BLaER1 (cell line): ENCODE data around the gene CRHR1.

Experiments
- H3K27ac ChIP-seq: shearing (Covaris generic); formaldehyde crosslinking; 2 replicates; pipeline ENCODE4 v1.8.1; 2022
- H3K27me3 ChIP-seq: shearing (Covaris generic); formaldehyde crosslinking; 2 replicates; pipeline ENCODE4 v1.8.1; 2022
- H3K36me3 ChIP-seq: shearing (Covaris generic); formaldehyde crosslinking; 2 replicates; pipeline ENCODE4 v1.8.1; 2022
- H3K4me1 ChIP-seq: shearing (Covaris generic); formaldehyde crosslinking; 2 replicates; pipeline ENCODE4 v1.8.1; 2022
- H3K4me2 ChIP-seq: shearing (Covaris generic); formaldehyde crosslinking; 2 replicates; pipeline ENCODE4 v1.8.1; 2022
- H3K4me3 ChIP-seq: shearing (Covaris generic); formaldehyde crosslinking; 2 replicates; pipeline ENCODE4 v1.8.1; 2022
- H3K9ac ChIP-seq: shearing (Covaris generic); formaldehyde crosslinking; 2 replicates; pipeline ENCODE4 v1.8.1; 2022
- H3K9me3 ChIP-seq: shearing (Covaris generic); formaldehyde crosslinking; 2 replicates; pipeline ENCODE4 v1.8.1; 2022
- H4K20me1 ChIP-seq: shearing (Covaris generic); formaldehyde crosslinking; 2 replicates; pipeline ENCODE4 v1.8.1; 2022
- Cebpa-rat ChIP-seq: shearing (Covaris generic); IDR thresholded peaks from 2 replicates; pipeline ENCODE4 v1.8.1; 2022

Gene CRHR1

GRCh38 chr17:45848405-45848804 is 64.3 kb downstream of the CRHR1 start:
- no peaks in the 10 kb centered on the region for H4K20me1 ChIP-seq

GRCh38 chr17:45848868-45849535 is 64.9 kb downstream of the CRHR1 start:
- no peak for TF ChIP-seq Cebpa-rat
- H3K4me2 ChIP-seq = no peak overlapping the region
- H3K4me3 ChIP-seq = no peak overlapping the region
- no peak overlapping the region for H3K27ac ChIP-seq
- H3K27me3 ChIP-seq = peaks cover 11% of the 10 kb centered on the region; the same call in 1 of the 2 replicates
- no peaks in the 10 kb centered on the region for H3K36me3 ChIP-seq
- H4K20me1 ChIP-seq = no peaks in the 10 kb centered on the region
- no peak overlapping the region for H3K9ac ChIP-seq
- peaks cover 8% of the 10 kb centered on the region for H3K4me1 ChIP-seq
- H3K9me3 ChIP-seq = no peaks in the 10 kb centered on the region

More at GRCh38 chr17:45848405-45848804, 64.3 kb downstream of the CRHR1 start:
- H3K9me3 ChIP-seq = no peaks in the 10 kb centered on the region
- peaks cover 11% of the 10 kb centered on the region; the same call in 1 of the 2 replicates for H3K27me3 ChIP-seq
- H3K27ac ChIP-seq = no peak overlapping the region
- H3K4me1 ChIP-seq = peaks cover 8% of the 10 kb centered on the region
- H3K36me3 ChIP-seq = no peaks in the 10 kb centered on the region
- H3K9ac ChIP-seq = no peak overlapping the region
- no peak for TF ChIP-seq Cebpa-rat
- no peak overlapping the region for H3K4me3 ChIP-seq
- no peak overlapping the region for H3K4me2 ChIP-seq

GRCh38 chr17:45849536-45849990 is 65.4 kb downstream of the CRHR1 start:
- peaks cover 11% of the 10 kb centered on the region; the same call in 1 of the 2 replicates for H3K27me3 ChIP-seq

GRCh38 chr17:45850011-45850410 is 65.9 kb downstream of the CRHR1 start:
- Histone ChIP-seq H3K9me3 (no peaks in the 10 kb centered on the region), H3K27me3 (peaks cover 11% of the 10 kb centered on the region; the same call in 1 of the 2 replicates), H3K36me3 (no peaks in the 10 kb centered on the region), H3K4me3 (no peak overlapping the region), H3K4me1 (peaks cover 8% of the 10 kb centered on the region), H3K9ac (no peak overlapping the region), H3K27ac (no peak overlapping the region), H4K20me1 (no peaks in the 10 kb centered on the region), H3K4me2 (no peak overlapping the region)
- TF ChIP-seq Cebpa-rat = no peak

More at GRCh38 chr17:45849536-45849990, 65.4 kb downstream of the CRHR1 start:
- Histone ChIP-seq H3K36me3 (no peaks in the 10 kb centered on the region), H3K4me3 (no peak overlapping the region), H3K4me1 (peaks cover 8% of the 10 kb centered on the region), H3K9ac (no peak overlapping the region), H3K27ac (no peak overlapping the region), H4K20me1 (no peaks in the 10 kb centered on the region), H3K4me2 (no peak overlapping the region), H3K9me3 (no peaks in the 10 kb centered on the region)
- no peak for TF ChIP-seq Cebpa-rat

GRCh38 chr17:45850468-45850867 is 66.3 kb downstream of the CRHR1 start:
- H4K20me1 ChIP-seq = no peaks in the 10 kb centered on the region
- H3K27me3 ChIP-seq = peaks cover 11% of the 10 kb centered on the region; the same call in 1 of the 2 replicates
- H3K27ac ChIP-seq = no peak overlapping the region
- H3K4me1 ChIP-seq = peaks cover 8% of the 10 kb centered on the region
- no peak overlapping the region for H3K4me3 ChIP-seq
- H3K36me3 ChIP-seq = no peaks in the 10 kb centered on the region
- H3K9me3 ChIP-seq = no peaks in the 10 kb centered on the region
- TF ChIP-seq Cebpa-rat = no peak
- no peak overlapping the region for H3K4me2 ChIP-seq
- H3K9ac ChIP-seq = no peak overlapping the region

- Histone ChIP-seq H3K9me3 (no peaks in the 10 kb centered on the region), H3K36me3 (no peaks in the 10 kb centered on the region), H3K4me3 (no peak overlapping the region), H3K27ac (no peak overlapping the region), H4K20me1 (no peaks in the 10 kb centered on the region), H3K27me3 (peaks cover 11% of the 10 kb centered on the region; the same call in 1 of the 2 replicates), H3K4me1 (peaks cover 8% of the 10 kb centered on the region), H3K4me2 (peak overlapping the region; percentile 17; the same call in 1 of the 2 replicates), H3K9ac (no peak overlapping the region)
- TF ChIP-seq Cebpa-rat = no peak
Measured at GRCh38 chr17:45851022-45851421, 66.9 kb downstream of the CRHR1 start.

GRCh38 chr17:45851464-45851863 is 67.3 kb downstream of the CRHR1 start:
- Histone ChIP-seq H3K4me2 (peak overlapping the region; percentile 17; the same call in 1 of the 2 replicates), H3K4me1 (peaks cover 8% of the 10 kb centered on the region), H3K27me3 (peaks cover 11% of the 10 kb centered on the region; the same call in 1 of the 2 replicates)

GRCh38 chr17:45851873-45852272 is 67.8 kb downstream of the CRHR1 start:
- no peak overlapping the region for H3K27ac ChIP-seq
- no peak for TF ChIP-seq Cebpa-rat

More at GRCh38 chr17:45851464-45851863, 67.3 kb downstream of the CRHR1 start:
- no peaks in the 10 kb centered on the region for H4K20me1 ChIP-seq
- H3K27ac ChIP-seq = no peak overlapping the region
- no peaks in the 10 kb centered on the region for H3K9me3 ChIP-seq
- no peak overlapping the region for H3K9ac ChIP-seq
- H3K36me3 ChIP-seq = no peaks in the 10 kb centered on the region
- TF ChIP-seq Cebpa-rat = no peak
- no peak overlapping the region for H3K4me3 ChIP-seq

GRCh38 chr17:45852535-45853297 is 68.6 kb downstream of the CRHR1 start:
- Histone ChIP-seq H3K36me3 (no peaks in the 10 kb centered on the region), H3K4me2 (no peak overlapping the region), H3K9me3 (no peaks in the 10 kb centered on the region), H3K4me1 (peaks cover 8% of the 10 kb centered on the region), H3K9ac (no peak overlapping the region), H3K27me3 (peaks cover 11% of the 10 kb centered on the region; the same call in 1 of the 2 replicates), H4K20me1 (no peaks in the 10 kb centered on the region), H3K4me3 (no peak overlapping the region), H3K27ac (no peak overlapping the region)
- no peak for TF ChIP-seq Cebpa-rat

More at GRCh38 chr17:45851873-45852272, 67.8 kb downstream of the CRHR1 start:
- Histone ChIP-seq H3K4me1 (peaks cover 8% of the 10 kb centered on the region), H3K4me2 (peak overlapping the region; percentile 17; the same call in 1 of the 2 replicates), H3K27me3 (peaks cover 11% of the 10 kb centered on the region; the same call in 1 of the 2 replicates), H3K36me3 (no peaks in the 10 kb centered on the region), H3K4me3 (no peak overlapping the region), H4K20me1 (no peaks in the 10 kb centered on the region), H3K9ac (no peak overlapping the region), H3K9me3 (no peaks in the 10 kb centered on the region)
